SK-N-SH (cell line): ENCODE data around the gene NWD2.

Experiments used
- FOXM1 ChIP-seq: IDR thresholded peaks from 2 replicates; pipeline ENCODE4 v1.4.0; 2012; ENCODE audit warnings: low read depth, mild to moderate bottlenecking
- JUND ChIP-seq: IDR thresholded peaks from 2 replicates; pipeline ENCODE4 v1.4.0; 2012
- POLR2AphosphoS5 ChIP-seq: IDR thresholded peaks from 2 replicates; pipeline ENCODE4 v1.6.1; 2012; ENCODE audit warnings: low read depth, low read length
- TF ChIP-seq, protein P1 (sequence below): IDR thresholded peaks from 2 replicates; pipeline ENCODE4 v1.4.0; 2012; ENCODE audit warnings: low read depth, borderline replicate concordance
- TF ChIP-seq, protein P2 (sequence below): IDR thresholded peaks from 2 replicates; pipeline ENCODE4 v1.4.0; 2012; ENCODE audit warnings: low read depth

DNA sequence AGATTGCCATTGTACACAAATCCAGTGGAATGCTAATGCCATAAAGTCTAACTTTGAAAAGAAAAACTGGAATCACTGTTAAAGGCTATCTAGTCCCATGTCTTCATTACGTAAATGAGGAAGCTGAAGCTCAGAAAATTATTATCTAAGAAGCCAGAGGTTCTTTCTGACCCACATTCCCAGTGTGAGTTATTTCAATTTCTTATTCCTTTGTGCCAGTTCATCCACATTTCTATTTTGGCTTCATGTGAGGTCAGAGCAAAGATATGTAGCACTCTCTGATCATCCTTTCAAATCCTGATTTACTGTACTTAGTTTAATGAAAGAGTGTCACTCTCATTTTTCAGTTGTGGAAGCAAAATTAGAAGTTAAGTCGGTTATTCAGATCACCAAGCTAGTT is 24.6 kb upstream of the NWD2 start:
- TF ChIP-seq POLR2AphosphoS5 (no peak), JUND (no peak), FOXM1 (no peak)
- TF ChIP-seq, protein P1, sequence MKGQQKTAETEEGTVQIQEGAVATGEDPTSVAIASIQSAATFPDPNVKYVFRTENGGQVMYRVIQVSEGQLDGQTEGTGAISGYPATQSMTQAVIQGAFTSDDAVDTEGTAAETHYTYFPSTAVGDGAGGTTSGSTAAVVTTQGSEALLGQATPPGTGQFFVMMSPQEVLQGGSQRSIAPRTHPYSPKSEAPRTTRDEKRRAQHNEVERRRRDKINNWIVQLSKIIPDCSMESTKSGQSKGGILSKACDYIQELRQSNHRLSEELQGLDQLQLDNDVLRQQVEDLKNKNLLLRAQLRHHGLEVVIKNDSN: no peak
- TF ChIP-seq, protein P2, sequence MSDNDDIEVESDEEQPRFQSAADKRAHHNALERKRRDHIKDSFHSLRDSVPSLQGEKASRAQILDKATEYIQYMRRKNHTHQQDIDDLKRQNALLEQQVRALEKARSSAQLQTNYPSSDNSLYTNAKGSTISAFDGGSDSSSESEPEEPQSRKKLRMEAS: no peak
